MCF 10A (cell line): ENCODE data around the gene MTF1. TPM values are rescaled to one million over a fixed set of nuclear protein-coding genes. Genes with fewer than 3 reads are reported as not detected.

Experiments
- BruUV-seq: library from RNA; stranded (reverse); fragments of 400-500 nt; replicated peaks from 2 replicates; lab custom pipeline; 2021; lab: Mats Ljungman, UMichigan
- CTCF ChIA-PET: fragments of 300-600 bp; sonication (Branson Sonifier 250); formaldehyde crosslinking; extraction: SDS; loops from one replicate; lab custom pipeline; 2021; ENCODE audit warnings: antibody characterized with exemption, inconsistent platforms; lab: Yijun Ruan, JAX
- POLR2A ChIA-PET: fragments of 300-600, 350-650 bp; sonication (Branson Sonifier 250); formaldehyde crosslinking; extraction: SDS; loops from one replicate; lab custom pipeline; 2020; ENCODE audit warnings: antibody characterized with exemption, inconsistent platforms; lab: Yijun Ruan, JAX
- DNase-seq: peaks from one replicate; pipeline ENCODE4 v3.0.0-alpha.2; 2018; ENCODE audit not compliant: unreplicated experiment
- H3K27ac Mint-ChIP-seq: one replicate; pipeline ENCODE4 v1.8.0; 2022; ENCODE audit warnings: mild to moderate bottlenecking, low read depth, mixed read lengths; ENCODE audit not compliant: unreplicated experiment
- H3K27me3 Mint-ChIP-seq: one replicate; pipeline ENCODE4 v1.8.0; 2022; ENCODE audit warnings: mixed read lengths; ENCODE audit not compliant: insufficient read depth, unreplicated experiment
- H3K36me3 Mint-ChIP-seq: one replicate; pipeline ENCODE4 v1.8.0; 2022; ENCODE audit warnings: mild to moderate bottlenecking, moderate library complexity, mixed read lengths; ENCODE audit not compliant: insufficient read depth, unreplicated experiment
- H3K4me1 Mint-ChIP-seq: one replicate; pipeline ENCODE4 v1.8.0; 2022; ENCODE audit warnings: mixed read lengths; ENCODE audit not compliant: insufficient read depth, unreplicated experiment
- H3K4me3 Mint-ChIP-seq: one replicate; pipeline ENCODE4 v1.8.0; 2022; ENCODE audit warnings: mild to moderate bottlenecking, moderate library complexity, mixed read lengths; ENCODE audit not compliant: unreplicated experiment
- H3K9me3 Mint-ChIP-seq: one replicate; pipeline ENCODE4 v1.8.0; 2022; ENCODE audit warnings: mixed read lengths; ENCODE audit not compliant: unreplicated experiment
- intact Hi-C: fragments of 100-400 bp; cut with micrococcal nuclease; formaldehyde crosslinking; loops from 2 replicates; pipeline ENCODE4 v1.14.1; 2022
- total RNA-seq: library from RNA; stranded (reverse); gene quantifications from 2 replicates; pipeline ENCODE4 v1.2.3, GENCODE V29; 2022
- TF ChIP-seq, protein P1 (sequence below): fragments of 200-600 bp; IDR thresholded peaks from one replicate; pipeline ENCODE4 v1.8.0; 2022; ENCODE audit warnings: antibody characterized with exemption, mild to moderate bottlenecking; ENCODE audit not compliant: unreplicated experiment

MTF1 gene
- total RNA-seq, 1 experiment from 2014 or later, result 34.7 TPM

DNA sequence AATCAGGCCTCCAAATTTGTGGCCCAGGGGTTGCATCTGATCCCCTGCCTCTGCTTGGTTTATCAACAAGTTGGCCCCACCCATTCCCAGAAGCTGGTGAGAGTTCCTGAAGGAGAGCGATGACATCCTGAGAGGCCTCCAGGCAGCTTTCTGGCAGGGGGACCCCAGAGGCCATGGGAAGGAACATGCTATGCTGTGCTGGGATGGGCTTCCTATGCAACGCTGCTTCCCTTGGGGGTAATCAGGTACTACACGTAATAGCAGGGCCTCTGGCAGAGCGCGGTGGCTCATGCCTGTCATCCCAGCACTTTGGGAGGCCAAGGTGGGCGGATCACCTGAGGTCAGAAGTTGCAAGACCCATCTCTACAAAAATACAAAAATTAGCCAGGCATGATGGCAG, 8.4 kb upstream of the MTF1 start:
- no peak overlapping the region for H3K27ac Mint-ChIP-seq
- peaks cover 20% of the 10 kb centered on the region for H3K4me1 Mint-ChIP-seq
- BruUV-seq, result no TSS peak
- no peak overlapping the region for H3K4me3 Mint-ChIP-seq
- TF ChIP-seq, protein P1, sequence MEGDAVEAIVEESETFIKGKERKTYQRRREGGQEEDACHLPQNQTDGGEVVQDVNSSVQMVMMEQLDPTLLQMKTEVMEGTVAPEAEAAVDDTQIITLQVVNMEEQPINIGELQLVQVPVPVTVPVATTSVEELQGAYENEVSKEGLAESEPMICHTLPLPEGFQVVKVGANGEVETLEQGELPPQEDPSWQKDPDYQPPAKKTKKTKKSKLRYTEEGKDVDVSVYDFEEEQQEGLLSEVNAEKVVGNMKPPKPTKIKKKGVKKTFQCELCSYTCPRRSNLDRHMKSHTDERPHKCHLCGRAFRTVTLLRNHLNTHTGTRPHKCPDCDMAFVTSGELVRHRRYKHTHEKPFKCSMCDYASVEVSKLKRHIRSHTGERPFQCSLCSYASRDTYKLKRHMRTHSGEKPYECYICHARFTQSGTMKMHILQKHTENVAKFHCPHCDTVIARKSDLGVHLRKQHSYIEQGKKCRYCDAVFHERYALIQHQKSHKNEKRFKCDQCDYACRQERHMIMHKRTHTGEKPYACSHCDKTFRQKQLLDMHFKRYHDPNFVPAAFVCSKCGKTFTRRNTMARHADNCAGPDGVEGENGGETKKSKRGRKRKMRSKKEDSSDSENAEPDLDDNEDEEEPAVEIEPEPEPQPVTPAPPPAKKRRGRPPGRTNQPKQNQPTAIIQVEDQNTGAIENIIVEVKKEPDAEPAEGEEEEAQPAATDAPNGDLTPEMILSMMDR, result no peak
- ChIA-PET POLR2A (interaction anchor here (1.1 kb wide), 1 partner anchor 9 kb away, joined by 3 read pairs; the partner anchor contains the start of gene MTF1), CTCF (interaction anchor here (0.5 to 0.6 kb wide), 2 partner anchors 108 to 598 kb away, joined by 3 read pairs; no protein-coding TSS in a partner anchor)
- H3K36me3 Mint-ChIP-seq, result peaks cover 13% of the 10 kb centered on the region
- intact Hi-C loops, result no loop called here
- no peaks in the 10 kb centered on the region for H3K27me3 Mint-ChIP-seq
- H3K9me3 Mint-ChIP-seq, result no peaks in the 10 kb centered on the region
- DNase-seq, result no peak

DNA sequence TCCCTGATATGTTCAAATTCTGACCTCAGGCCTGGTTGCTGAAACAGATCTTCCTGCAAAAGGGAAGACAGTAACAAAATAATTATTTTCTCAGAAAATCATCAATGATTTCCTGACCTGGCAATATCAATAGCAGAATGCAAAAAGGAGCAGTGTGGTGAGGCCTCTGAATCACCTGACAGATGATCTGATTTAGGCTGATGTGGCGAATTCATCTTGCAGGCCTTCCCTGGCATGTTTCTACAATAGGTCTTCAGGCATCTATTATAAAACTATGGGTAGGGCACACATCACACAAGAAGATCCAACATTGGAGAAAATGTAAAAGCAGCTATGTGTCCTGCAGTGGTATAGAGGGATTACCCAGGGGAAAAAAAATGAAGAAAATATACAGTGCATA, 7.1 kb upstream of the MTF1 start:
- Mint-ChIP-seq H3K27ac (peak overlapping the region; percentile 70), H3K36me3 (peaks cover 5% of the 10 kb centered on the region), H3K9me3 (no peaks in the 10 kb centered on the region), H3K4me1 (peaks cover 26% of the 10 kb centered on the region), H3K27me3 (no peaks in the 10 kb centered on the region), H3K4me3 (no peak overlapping the region)
- ChIA-PET POLR2A (interaction anchor here (1.7 kb wide), 1 partner anchor 16 kb away, joined by 4 read pairs; no protein-coding TSS in a partner anchor), CTCF (interaction anchor here (0.5 kb wide), 1 partner anchor 9 kb away, joined by 4 read pairs; no protein-coding TSS in a partner anchor)
- TF ChIP-seq, protein P1, result no peak
- no peak for DNase-seq
- intact Hi-C loops, result no loop called here
- no TSS peak for BruUV-seq

DNA sequence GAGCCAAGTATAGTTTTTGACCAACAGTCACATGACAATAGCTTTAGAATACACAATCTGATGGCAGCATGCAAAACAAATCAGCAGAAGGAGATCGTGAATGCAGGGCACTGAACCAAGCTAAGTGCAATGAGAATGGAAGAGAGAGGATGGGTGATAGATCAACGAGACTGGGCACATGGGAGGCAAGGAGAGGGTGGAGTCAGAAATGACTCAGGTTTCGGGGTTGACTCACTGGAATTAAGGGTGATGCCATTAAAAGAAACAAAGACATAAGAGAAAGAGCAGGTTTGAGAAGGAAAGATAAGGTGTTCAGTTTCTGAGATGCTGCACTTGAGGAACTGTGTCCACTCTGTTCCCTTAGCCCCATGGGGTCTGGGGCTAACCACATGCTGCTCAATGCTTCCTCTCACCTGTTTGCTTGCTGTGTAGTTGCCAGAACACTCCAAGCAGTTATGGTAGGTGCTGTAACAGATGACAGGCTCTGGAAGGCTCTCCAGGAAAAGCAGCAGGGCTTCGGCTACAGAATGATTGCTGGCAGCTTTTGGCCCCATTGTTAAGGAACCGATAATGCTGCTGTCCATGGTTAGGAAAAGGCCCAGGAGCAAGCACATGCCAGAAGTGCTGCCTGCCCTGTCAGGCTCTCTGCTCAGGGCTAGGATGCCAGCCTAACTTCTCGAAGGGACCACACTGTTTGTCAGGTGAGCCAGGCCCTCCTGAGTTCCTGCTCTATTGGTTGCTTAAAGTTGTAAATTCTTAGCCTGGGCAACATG, 6.1 kb upstream of the MTF1 start:
- no peaks in the 10 kb centered on the region for H3K9me3 Mint-ChIP-seq
- peak overlapping the region; percentile 70 for H3K27ac Mint-ChIP-seq
- H3K4me1 Mint-ChIP-seq, result peaks cover 26% of the 10 kb centered on the region
- H3K27me3 Mint-ChIP-seq, result no peaks in the 10 kb centered on the region
- ChIA-PET POLR2A (interaction anchor here (0.6 to 1.7 kb wide), 8 partner anchors 14 to 1589 kb away, joined by 3 to 13 read pairs (median 4); partner anchors contain the start of genes C1orf122, SF3A3 and YRDC), CTCF (interaction anchor here (0.6 to 1.4 kb wide), 3 partner anchors 10 to 56 kb away, joined by 3 to 6 read pairs (median 3); no protein-coding TSS in a partner anchor)
- intact Hi-C loops, result no loop called here
- BruUV-seq, result TSS peak; percentile 93
- TF ChIP-seq, protein P1, result no peak
- DNase-seq, result peak; percentile 87
- H3K36me3 Mint-ChIP-seq, result no peaks in the 10 kb centered on the region
- no peak overlapping the region for H3K4me3 Mint-ChIP-seq

DNA sequence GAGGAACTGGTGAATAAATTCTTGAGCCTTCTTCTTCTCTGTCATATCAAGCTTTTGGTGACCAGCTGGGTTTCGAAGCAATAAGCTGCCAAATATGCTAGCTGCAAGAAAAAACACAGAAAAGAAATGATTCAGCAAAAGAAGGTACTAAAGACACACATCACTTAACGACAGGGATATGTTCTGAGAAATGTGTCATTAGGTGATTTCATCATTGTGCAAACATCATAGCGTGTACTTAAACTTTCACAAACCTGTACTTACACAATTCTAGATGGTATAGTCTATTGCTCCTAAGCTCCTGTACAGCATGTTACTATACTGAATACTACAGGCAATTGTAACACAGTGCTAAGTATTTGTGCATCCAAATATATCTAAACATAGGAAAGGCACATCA, 2.9 kb upstream of the MTF1 start:
- intact Hi-C loops, result loop anchor here (1.0 to 5.0 kb wide), 2 partner anchors 13 to 410 kb away; no protein-coding TSS in a partner anchor
- CTCF ChIA-PET, result interaction anchor here (0.5 to 4.1 kb wide), 10 partner anchors 13 to 173 kb away, joined by 3 to 29 read pairs (median 3); partner anchors contain the start of genes C1orf122 and YRDC
- DNase-seq, result peak; percentile 82

More for the DNA sequence above, 2.9 kb upstream of the MTF1 start:
- Mint-ChIP-seq H3K36me3 (peaks cover 3% of the 10 kb centered on the region), H3K9me3 (no peaks in the 10 kb centered on the region), H3K27ac (peak overlapping the region; percentile 83), H3K4me1 (peaks cover 26% of the 10 kb centered on the region), H3K4me3 (peak overlapping the region; percentile 52), H3K27me3 (no peaks in the 10 kb centered on the region)
- POLR2A ChIA-PET, result interaction anchor here (0.6 to 5.1 kb wide), 20 partner anchors 10 to 1414 kb away, joined by 3 to 43 read pairs (median 3); partner anchors contain the start of genes C1orf122, CDCA8, SF3A3 and YRDC
- BruUV-seq, result no TSS peak
- TF ChIP-seq, protein P1, result no peak
